NCI-H82 treated with DMSO at 0.1 percent for 48 hours (cell line): ENCODE measurements around the gene ZNF519.
A peak's percentile ranks its signal among the peaks of the same experiment; 100 is the strongest.
"Not testable (repeated sequence)": the region's sequence is repeated elsewhere in the genome, so short reads cannot be mapped to it uniquely, and the experiment has no call there.

ENCODE experiments used
- DNase-seq: peaks from one replicate; lab custom pipeline; 2025; ENCODE audit not compliant: unreplicated experiment; lab: John Stamatoyannopoulos, UW

The ZNF519 gene

DNA sequence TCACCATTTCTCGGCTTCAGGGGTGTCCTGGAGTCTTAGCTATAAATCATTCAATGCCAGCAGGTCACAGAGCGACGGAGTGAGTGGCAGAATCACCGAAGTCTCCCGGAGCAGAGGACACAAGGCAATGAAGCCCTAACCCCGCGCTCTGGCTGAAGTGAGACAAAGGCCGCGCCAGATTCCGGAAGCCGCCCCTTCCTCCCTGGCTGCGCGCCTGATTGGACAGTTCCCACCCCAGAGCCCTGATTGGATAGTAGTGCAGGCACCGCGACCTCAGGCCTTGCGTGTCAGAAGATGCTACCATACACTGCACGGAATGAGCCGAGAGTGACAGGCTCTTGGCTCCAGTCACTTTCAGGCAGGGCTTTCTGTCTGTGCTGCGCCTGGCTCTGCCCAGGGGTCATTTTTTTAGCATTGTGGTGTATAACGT is at the start of gene ZNF519:
TSS of gene ZNF519 (minus strand) at position 165 of the 430 bp plus-strand sequence. CDS start at position 7, 158 bp downstream.
- peak; percentile 85 for DNase-seq

DNA sequence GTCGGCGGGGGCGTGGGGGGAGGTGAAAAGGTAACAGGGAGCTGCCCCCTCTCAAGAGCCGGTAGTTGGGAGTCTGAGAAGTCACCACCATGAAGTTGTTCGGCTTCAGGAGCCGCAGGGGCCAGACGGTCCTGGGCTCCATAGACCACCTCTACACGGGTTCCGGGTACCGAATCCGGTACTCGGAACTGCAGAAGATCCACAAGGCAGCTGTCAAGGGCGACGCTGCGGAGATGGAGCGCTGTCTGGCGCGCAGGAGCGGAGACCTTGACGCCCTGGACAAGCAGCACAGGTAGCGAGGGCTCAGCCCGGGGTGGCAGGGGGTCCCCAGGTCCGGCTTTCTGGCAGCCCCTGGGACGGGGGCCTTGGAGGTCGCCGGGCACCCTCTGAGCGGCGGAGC is 47.1 kb upstream of the ZNF519 start:
- no peak for DNase-seq

DNA sequence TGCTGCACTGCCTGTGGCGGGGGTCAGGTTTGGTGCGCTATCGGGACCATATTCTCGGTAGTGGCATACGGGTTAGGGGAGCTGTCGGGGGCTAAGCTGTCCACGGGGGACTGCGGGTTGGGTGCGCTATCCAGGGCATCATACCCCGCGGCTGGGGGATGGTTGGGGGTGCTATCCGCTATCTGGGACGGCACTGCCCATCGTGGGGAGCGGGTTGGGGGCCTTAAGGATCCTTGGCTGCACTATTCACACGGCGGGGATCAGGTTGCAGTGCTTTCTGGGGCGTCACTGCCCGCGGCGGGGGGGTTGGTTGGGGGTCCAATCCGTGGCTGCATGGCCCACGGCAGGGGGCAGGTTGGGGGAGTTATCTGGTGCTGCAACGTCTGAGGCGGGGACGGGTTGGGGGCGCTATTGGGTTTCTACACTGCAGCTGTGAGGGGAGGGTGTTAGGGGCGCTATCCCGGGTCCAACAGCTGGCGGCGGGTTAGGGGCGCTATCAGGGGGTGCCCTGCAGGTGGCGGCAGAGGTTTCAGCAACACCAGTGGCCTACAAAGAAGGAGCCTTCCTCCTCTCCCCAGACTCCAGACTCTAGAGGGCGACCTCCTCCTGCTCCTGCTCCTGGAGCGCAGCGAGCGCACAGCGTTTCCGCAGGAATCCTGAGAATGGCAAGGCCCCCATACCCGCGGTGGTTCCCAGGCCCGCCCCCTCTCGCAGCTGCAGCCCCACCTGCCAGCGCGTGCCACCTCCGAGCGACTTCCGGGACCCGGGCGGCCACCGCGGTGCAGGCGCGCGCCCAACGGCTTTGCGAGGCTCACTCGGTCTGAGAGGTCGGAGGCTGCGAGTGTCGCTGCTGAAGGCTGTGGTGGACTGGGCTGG is 46.3 kb upstream of the ZNF519 start:
- DNase-seq: not testable (repeated sequence)

DNA sequence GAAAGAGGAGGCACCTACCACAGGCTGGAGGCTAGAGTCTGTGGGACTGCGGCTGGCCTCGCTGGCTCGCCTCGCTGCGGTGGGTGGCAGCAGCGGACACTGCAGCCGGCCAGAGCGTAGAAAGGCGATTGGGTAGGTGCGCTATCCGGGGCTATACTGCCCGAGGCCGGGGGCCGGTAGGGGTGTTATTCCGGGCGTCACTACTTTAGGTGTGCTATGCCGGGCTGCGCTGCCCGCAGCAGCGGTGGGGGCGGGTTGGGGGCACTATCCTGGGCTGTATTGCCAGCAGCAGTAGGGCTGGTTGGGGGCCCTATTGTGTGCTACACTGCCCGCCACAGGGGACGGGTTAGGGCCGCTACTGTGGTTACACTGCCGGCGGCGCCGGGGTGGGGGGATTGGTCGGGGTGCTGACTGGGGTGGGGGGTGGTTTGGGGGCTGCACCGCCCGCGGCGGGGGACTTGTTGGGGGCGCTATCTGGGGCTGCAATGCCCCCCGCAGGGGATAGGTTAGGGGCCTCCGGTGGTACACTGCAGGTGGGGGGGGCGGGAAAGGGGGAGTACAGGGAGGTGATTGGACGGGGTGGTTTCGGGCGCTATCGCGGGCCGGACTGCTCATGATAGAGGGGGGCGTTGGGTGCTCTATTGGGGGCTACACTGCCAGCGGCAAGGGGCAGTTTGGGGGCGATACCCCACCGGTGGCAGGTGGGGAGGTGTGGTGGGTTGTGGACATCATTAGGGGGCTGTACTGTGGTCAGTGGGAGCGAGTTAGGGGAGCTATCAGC is 45.5 kb upstream of the ZNF519 start:
- not testable (repeated sequence) for DNase-seq

DNA sequence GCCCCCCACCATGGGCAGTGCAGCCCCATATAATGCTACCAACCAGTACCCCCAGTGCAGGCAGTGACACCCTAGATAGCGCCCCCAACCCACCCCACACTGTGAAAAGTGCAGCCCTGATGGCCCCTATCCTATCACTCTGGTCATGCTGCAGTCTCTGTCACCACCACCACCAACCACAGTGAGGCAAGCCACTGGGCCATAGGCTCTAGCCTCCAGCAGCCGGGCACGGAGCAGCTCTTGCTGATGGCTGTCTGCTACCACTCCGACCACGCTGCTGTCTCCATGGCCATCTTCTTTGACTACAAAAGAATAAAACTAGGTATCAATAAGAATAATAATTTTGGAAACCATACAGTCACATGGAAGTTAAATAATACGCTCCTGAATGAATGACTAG is 43.2 kb upstream of the ZNF519 start:
- not testable (repeated sequence) for DNase-seq

DNA sequence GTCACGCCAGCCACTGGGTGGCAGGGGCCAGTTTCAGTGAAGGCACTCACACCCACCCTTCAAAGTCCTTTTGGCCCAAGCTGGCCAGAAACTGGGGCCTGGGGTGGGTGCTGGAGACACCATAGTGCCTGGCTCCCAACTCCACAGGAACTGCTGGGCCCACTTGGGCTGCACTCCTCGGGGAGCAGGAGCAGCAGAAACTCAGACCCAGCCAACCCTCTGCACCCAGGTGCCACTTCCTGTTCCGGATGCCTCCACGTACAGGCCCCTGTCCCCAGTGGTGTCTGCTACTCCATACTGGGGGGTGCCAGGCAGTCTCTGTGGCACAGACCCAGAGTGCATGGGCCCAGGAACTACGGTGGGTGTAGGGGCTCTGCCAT is 42.5 kb upstream of the ZNF519 start:
- no peak for DNase-seq

DNA sequence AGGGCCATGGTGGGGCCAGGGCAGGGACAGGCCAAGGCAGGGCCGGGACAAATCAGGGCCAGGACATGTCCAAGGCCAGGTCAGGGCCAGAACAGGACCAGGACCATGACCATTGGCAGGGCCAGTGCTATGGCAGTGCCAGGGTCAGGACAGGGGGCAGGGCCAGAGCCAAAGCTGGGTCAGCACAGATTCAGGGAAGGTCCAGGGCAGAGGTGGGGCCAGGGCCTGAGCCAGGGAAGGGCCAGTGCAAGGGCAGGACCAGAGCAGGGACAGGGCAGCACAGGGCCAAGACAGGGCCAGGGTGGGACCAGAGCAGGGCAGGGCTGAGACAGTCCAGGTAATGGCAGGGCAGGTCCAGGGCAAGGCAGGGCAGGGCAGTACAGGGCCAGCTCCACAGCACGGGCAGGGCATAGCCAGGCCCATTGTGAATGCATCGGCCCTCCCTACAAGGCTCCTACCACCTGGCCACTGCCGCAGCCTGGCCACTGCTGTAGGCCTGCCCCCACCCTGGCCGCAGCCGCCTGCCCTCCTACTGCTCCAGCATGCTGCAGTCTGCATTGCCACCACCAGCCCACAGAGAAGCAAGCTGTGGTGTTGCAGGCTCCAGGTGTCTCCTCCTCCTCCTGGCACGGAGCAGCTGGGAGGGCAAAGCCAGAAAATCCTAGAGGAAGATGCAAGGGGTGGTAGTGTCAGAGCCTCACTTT is 41.9 kb upstream of the ZNF519 start:
- not testable (repeated sequence) for DNase-seq

DNA sequence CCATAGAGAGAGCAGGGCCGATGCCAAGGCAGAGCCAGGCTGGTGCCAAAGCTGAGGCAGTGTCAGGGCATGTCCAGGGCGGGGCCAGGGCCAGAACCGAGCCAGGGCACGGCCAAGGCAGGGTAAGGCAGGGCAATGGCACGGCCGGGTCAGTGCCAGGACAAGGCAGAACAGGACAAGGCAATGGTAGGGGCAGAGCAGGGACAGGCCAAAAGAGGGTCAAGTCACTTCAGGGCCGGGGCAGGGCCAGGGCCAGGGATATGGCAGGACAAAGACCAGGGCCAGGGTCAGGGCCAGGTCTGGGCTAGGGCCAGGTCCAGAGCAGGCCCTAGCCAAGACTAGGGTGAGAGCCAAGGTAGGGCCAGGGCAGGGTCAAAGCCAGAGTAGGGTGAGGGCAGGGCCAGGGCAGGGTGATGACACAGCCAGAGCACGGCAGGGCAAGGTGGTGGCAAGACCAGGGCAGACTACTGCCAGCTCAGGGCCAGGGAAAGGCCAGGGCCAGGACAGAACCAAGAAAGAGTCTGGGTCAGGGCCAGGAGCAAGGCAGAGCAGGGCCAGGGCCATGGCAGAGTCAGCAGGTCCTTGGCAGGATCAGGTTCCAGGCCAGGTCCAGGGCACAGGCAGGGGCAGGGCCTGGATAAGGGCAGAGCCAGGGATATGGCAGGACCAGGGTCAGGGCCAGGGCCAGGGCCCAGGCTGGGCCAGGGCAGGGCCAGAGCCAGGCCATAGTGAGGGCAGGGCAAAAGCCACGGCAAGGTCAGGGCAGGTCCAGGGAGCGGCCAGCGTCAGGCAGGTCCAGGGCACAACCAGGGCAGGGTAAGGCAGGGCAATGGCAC is 41.1 kb upstream of the ZNF519 start:
- DNase-seq: not testable (repeated sequence)

DNA sequence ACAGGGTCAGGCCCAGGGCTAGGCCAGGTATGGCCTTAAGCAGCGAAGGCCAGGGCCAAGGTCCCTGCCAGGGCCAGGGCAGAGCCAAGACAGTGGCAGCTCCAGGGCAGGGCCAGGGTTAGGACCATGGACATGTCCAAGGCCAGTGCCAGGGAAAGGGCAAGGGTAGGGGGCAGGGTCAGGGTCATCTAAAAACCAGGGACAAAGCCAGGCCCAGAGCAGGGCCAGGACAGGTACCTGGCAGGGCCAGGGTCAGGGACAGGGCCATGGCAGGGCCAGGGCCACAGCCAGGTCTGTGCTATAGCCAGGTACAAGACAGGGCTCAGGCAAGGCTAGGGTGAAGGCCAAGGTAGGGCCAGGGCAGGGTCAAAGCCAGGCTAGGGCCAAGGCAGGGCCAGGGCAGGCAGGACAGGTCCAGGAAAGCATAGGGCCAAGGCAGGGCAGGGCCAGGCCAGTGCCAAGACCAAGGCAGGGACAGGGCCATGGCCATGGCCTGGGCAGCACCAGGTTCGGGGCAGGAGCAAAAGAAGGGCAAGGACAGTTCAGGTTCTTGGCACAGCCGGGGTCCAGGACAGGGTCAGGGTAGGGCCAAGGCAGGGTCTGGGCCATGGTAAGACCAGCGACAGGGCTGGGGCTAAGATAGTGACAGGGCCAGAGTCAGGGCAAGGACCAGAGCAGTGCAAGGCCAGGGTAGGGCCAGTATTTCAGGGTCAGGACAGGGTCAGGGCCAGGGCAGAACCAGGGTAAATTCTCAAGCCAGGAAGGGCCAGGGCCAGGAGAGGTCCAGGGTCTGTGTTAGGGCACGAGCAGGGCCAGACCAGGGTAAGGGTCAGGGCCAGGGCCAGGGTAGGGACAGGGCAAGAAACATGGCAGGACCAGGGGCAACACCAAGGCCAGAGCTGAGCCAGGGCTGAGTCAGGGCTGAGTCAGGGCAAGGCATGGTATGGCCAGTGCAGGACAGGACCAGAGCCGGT is 40.2 kb upstream of the ZNF519 start:
- not testable (repeated sequence) for DNase-seq

DNA sequence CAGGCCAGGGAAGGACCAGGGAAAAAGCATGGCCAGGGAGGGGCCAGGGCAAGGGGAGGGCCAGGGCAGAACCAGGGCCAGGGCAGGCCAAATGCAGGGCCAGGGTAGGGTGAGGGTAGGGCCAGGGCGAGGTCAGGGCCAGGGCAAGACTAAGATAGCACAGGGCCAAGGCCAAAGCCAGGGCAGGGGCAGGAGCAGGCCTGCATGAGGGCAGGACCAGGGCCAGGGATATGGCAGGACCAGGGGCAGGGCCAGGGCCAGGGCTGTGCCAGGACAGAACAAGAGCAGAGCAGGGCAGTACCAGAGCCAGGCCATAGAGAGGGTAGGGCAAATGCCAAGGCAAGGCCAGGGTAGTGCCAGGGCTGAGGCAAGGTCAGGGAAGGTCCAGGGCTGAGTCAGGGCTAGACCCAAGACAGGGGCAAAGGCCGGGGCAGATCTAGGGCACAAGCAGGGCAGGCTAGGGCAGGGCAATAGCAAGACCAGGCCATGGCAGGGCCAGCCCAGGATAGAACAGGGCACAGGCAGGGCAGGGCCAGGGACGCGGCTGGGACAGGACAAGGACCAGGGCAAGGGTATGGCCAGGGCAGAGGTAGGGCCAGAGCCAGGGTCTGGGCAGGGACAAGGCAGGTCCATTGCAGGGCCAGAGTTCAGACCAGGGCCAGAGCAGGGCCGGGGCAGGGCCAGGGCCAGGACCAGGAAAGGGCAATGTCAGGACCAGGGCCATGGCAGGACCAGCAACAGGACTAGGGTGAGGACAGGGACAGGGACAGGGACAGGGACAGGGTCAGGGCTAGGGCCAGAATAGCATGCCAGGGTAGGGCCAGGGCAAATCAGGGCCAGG is 39.3 kb upstream of the ZNF519 start:
- DNase-seq: not testable (repeated sequence)

DNA sequence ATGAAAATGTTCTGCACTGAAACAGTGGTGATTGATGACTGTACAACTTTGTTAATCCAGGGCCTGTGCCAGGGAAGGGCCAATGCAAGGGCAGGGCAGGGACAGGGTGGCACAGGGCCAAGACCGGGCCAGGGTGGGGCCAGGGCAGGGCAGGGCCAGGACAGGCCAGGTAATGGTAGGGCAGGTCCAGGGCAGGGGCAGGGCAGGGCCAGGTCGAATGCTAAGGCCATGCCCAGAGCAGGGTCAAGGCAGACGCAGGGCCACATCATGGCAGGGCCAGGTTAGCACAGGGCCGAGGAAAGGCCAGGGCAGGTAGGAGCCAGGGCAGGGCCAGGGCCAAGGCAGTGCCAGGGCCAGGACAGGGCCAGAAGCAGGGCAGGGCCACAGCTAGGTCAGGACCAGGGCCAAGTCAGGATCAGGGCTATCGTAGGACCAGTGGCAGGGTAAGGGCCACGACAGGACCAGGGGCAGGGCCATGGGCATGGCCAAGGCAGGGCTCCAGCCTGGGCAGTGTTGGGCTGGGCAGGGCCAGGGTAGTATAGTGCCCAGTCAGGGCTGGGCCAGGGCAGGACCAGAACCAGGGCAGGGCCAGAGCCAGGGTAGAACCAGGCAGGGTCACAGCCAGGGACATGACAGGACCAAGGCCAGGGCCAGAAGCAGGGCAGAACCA is 38.3 kb upstream of the ZNF519 start:
- not testable (repeated sequence) for DNase-seq

DNA sequence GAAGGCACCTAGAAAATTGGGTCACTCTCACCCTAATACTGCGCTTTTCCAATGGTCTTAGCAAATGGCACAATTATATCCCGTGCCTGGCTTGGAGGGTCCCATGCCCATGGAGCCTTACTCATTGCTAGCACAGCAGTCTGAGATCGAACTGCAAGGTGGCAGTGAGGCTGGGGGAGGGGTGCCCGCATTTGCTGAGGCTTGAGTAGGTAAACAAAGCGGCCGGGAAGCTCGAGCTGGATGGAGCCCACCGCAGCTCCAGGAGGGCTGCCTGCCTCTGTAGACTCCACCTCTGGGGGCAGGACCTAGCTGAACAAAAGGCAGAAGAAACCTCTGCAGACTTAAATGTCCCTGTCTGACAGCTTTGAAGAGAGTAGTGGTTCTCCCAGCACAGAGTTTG is 30.7 kb upstream of the ZNF519 start:
- not testable (repeated sequence) for DNase-seq

DNA sequence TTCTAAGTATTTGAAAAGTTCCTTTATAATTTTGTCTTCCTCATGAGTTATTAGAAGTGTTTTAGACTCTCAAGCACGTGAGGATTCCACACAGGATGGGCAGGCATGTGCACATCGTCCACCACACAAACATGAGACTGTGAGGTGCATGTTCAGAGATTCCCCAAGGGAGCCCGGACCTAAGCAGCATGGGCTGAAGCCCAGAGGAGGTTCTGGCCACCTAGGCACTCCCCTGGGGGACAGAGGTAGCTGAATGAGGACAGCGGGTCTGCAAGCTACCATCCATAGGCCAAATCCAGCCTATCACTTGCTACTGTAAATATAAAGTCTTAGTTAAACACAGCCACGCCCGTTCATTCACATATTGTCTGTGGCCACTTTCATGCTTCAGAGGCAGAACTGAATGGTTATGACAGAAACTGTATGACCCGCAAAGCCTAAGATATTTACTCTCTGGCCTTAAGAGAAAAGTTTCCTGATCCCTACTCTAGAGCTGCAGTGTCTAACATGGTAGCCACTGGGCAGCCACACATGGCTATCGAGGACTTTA is 19.4 kb upstream of the ZNF519 start:
- not testable (repeated sequence) for DNase-seq

DNA sequence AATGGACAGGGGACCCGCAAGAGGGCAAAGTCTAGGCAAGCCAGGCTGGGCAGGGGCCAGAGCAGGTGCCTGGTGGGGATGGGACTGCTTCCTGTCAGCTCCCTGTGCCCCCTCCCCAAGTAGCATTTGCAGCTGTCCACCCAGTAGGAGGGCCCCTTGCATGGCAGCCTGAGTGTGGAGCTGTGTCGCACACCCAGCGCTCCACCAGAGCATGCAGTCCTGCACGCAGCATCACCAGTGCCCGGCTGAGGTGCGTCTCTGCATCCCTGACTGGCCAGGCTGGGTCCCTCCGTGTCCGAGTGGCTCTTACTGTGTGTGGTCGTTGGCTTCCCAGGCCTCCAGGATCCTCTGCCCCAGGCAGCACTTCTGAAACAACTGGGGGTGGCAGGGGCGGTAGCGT is 18.5 kb upstream of the ZNF519 start:
- DNase-seq: not testable (repeated sequence)

DNA sequence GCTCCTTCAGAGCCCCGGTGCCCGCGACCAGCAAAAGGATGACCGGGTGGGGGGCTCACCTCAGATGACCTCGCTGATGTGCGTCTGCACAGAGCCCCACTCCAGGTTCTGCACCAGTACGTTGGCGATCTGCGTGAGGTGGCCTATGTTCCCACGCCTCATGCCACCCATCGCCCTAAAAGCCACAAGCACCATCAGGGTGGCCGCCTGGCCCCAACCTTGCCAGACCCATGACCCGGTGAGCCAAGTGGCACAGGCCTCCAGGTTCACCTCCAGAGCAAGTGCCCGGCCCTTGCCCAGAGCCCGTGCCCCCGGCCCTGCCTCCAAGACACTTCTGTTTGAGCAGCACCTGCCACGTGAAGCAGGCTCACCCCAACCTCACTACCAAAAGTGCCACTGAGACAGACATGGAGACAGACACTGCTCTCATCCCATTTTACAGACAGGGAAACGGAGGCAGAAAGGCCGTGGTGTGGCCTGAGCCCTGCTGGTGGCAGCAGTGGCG is 17.7 kb upstream of the ZNF519 start:
- DNase-seq: not testable (repeated sequence)

DNA sequence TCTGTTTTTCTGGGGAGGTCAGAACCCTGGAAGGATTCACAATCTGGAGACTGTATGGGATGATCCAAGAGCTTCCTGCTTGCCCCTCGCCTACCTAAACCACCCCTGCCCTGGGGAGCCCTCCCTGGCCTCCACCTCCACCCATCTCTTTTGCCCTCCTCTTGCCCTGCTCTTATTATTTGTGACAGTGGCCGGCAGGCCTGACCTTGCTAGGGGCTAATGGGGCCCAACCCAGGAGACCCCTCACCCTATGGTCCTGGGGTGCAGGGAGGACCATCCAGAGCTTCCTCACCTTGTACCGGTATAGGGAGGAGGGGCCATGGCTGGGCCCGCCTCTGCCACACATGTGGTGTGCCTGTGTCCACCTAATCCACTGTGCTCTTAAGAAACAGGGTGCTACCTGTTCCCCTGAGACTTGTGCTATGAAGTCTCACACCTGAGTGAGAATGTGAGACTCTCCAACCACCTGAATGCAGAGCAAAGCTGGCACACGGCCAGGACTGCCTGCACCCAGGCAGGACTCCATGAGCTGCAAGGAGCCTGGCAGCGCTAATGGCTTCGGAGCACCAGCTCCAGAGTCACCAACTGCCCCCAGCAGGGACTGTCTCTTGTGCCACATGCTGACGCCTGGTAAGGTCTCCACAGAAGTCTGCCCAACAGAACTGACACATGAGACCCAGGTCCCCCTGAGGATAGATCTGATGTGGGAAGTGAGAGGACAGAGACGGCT is 17.1 kb upstream of the ZNF519 start:
- not testable (repeated sequence) for DNase-seq
